Loucy (cell line): ENCODE data around the gene GLRA1.

Experiments
- H2AFZ ChIP-seq: fragments of 200-600 bp; sonication (generic); 2 replicates; pipeline ENCODE4 v1.6.0; 2016; ENCODE audit warnings: antibody characterized with exemption, mild to moderate bottlenecking, low read length, moderate library complexity
- H3F3A ChIP-seq: fragments of 200-600 bp; 2 replicates; pipeline ENCODE4 v1.6.0; 2016; ENCODE audit warnings: antibody characterized with exemption, low read depth, mild to moderate bottlenecking
- H3K27me3 ChIP-seq: fragments of 200-600 bp; sonication (generic); 2 replicates; pipeline ENCODE4 v1.6.1; 2014; ENCODE audit warnings: low read length, mild to moderate bottlenecking; ENCODE audit not compliant: insufficient read depth, poor library complexity, severe bottlenecking
- H3K36me3 ChIP-seq: fragments of 200-600 bp; sonication (generic); 2 replicates; pipeline ENCODE4 v1.6.1; 2016; ENCODE audit warnings: low read length; ENCODE audit not compliant: insufficient read depth
- H3K4me1 ChIP-seq: fragments of 200-600 bp; sonication (generic); 2 replicates; pipeline ENCODE4 v1.5.1; 2014; ENCODE audit warnings: low read length, mild to moderate bottlenecking; ENCODE audit not compliant: insufficient read depth, poor library complexity, severe bottlenecking
- H3K4me2 ChIP-seq: fragments of 200-600 bp; sonication (generic); 2 replicates; pipeline ENCODE4 v1.6.0; 2014; ENCODE audit warnings: antibody characterized with exemption, low read length, low read depth, mild to moderate bottlenecking; ENCODE audit not compliant: poor library complexity, severe bottlenecking
- H3K4me3 ChIP-seq: fragments of 200-600 bp; sonication (generic); 2 replicates; pipeline ENCODE4 v1.5.1; 2014; ENCODE audit warnings: low read length, mild to moderate bottlenecking, mixed read lengths; ENCODE audit not compliant: poor library complexity, severe bottlenecking
- H3K79me2 ChIP-seq: fragments of 200-600 bp; sonication (generic); 2 replicates; pipeline ENCODE4 v1.6.1; 2014; ENCODE audit warnings: low read length; ENCODE audit not compliant: insufficient read depth
- H3K9ac ChIP-seq: fragments of 200-600 bp; sonication (generic); 2 replicates; pipeline ENCODE4 v1.6.0; 2014; ENCODE audit warnings: mild to moderate bottlenecking, low read depth, low read length, moderate library complexity; ENCODE audit not compliant: poor library complexity, severe bottlenecking
- H3K9me2 ChIP-seq: fragments of 200-600 bp; sonication (generic); replicated peaks from 2 replicates; pipeline ENCODE4 v1.6.1; 2016; ENCODE audit warnings: low read depth, low read length, mixed read lengths
- H3K9me3 ChIP-seq: fragments of 200-600 bp; sonication (generic); 2 replicates; pipeline ENCODE4 v1.6.1; 2014; ENCODE audit warnings: mild to moderate bottlenecking, antibody characterized with exemption, low read length, low read depth; ENCODE audit not compliant: insufficient read depth
- H4K20me1 ChIP-seq: fragments of 200-600 bp; sonication (generic); 2 replicates; pipeline ENCODE4 v1.6.0; 2014; ENCODE audit warnings: antibody characterized with exemption, low read length, mild to moderate bottlenecking; ENCODE audit not compliant: insufficient read depth, poor library complexity, severe bottlenecking
- CTCF ChIP-seq: fragments of 200-600 bp; sonication (generic); conservative IDR thresholded peaks from 2 replicates; pipeline ENCODE4 v1.5.1; 2014; ENCODE audit warnings: mild to moderate bottlenecking, antibody characterized with exemption, low read length
- EZH2phosphoT487 ChIP-seq: fragments of 200-600 bp; IDR thresholded peaks from 2 replicates; pipeline ENCODE4 v1.6.1; 2018; ENCODE audit warnings: antibody characterized with exemption, mild to moderate bottlenecking, moderate library complexity, borderline replicate concordance

GLRA1 gene

GRCh38 chr5:151886546-151887275 is 37.9 kb downstream of the GLRA1 start:
- Histone ChIP-seq H3K4me3 (no peak overlapping the region), H4K20me1 (no peaks in the 10 kb centered on the region), H3K27me3 (no peaks in the 10 kb centered on the region), H3K4me1 (peaks cover 4% of the 10 kb centered on the region), H3F3A (no peaks in the 10 kb centered on the region), H3K9ac (no peak overlapping the region), H3K4me2 (no peak overlapping the region), H3K9me2 (no peaks in the 10 kb centered on the region), H3K9me3 (no peaks in the 10 kb centered on the region), H3K36me3 (no peaks in the 10 kb centered on the region), H2AFZ (no peak overlapping the region), H3K79me2 (no peaks in the 10 kb centered on the region)
- TF ChIP-seq EZH2phosphoT487 (no peak), CTCF (no peak)

GRCh38 chr5:151885138-151885908 is 39.3 kb downstream of the GLRA1 start:
- TF ChIP-seq EZH2phosphoT487: no peak
- TF ChIP-seq CTCF: no peak
- H3K9me2 ChIP-seq: no peaks in the 10 kb centered on the region

GRCh38 chr5:151881621-151882225 is 42.9 kb downstream of the GLRA1 start:
- H2AFZ ChIP-seq: no peak overlapping the region
- TF ChIP-seq CTCF (no peak), EZH2phosphoT487 (no peak)
- H3F3A ChIP-seq: no peaks in the 10 kb centered on the region

More at GRCh38 chr5:151885138-151885908, 39.3 kb downstream of the GLRA1 start:
- Histone ChIP-seq H3K4me1 (peaks cover 4% of the 10 kb centered on the region), H3K4me2 (no peak overlapping the region), H3K4me3 (no peak overlapping the region), H3K79me2 (no peaks in the 10 kb centered on the region), H2AFZ (no peak overlapping the region), H3K27me3 (no peaks in the 10 kb centered on the region), H3F3A (no peaks in the 10 kb centered on the region), H3K9ac (no peak overlapping the region), H3K9me3 (no peaks in the 10 kb centered on the region), H4K20me1 (no peaks in the 10 kb centered on the region), H3K36me3 (no peaks in the 10 kb centered on the region)

More at GRCh38 chr5:151881621-151882225, 42.9 kb downstream of the GLRA1 start:
- Histone ChIP-seq H4K20me1 (no peaks in the 10 kb centered on the region), H3K27me3 (no peaks in the 10 kb centered on the region), H3K4me3 (no peak overlapping the region), H3K9ac (no peak overlapping the region), H3K9me3 (no peaks in the 10 kb centered on the region), H3K36me3 (no peaks in the 10 kb centered on the region), H3K4me1 (peaks cover 4% of the 10 kb centered on the region), H3K79me2 (no peaks in the 10 kb centered on the region), H3K4me2 (no peak overlapping the region), H3K9me2 (no peaks in the 10 kb centered on the region)
